ENCODE measurements around the gene FOXE1.

DNA sequence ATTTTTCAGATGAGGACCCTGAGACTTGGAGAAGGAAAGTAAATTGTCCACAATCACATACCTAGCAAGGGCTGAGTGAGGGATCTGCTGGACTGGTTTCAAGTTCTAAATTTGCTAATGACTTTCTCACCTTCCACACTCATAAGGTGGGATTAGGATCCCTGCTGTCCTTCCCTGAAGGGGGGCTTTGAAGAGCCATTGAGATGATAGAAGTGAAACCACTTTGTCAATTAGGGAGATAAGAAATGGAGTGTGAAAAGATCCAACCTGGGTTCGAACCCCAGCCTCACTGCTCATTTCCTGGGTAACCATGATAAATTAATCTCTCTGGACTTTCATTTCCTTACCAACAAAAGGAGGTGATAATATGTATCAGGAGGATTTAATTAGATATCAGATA, 32.7 kb upstream of the FOXE1 start:
- no peak for TF ChIP-seq POLR2A (IDR thresholded peaks at IDR 0.05)
- TF ChIP-seq, protein P1, sequence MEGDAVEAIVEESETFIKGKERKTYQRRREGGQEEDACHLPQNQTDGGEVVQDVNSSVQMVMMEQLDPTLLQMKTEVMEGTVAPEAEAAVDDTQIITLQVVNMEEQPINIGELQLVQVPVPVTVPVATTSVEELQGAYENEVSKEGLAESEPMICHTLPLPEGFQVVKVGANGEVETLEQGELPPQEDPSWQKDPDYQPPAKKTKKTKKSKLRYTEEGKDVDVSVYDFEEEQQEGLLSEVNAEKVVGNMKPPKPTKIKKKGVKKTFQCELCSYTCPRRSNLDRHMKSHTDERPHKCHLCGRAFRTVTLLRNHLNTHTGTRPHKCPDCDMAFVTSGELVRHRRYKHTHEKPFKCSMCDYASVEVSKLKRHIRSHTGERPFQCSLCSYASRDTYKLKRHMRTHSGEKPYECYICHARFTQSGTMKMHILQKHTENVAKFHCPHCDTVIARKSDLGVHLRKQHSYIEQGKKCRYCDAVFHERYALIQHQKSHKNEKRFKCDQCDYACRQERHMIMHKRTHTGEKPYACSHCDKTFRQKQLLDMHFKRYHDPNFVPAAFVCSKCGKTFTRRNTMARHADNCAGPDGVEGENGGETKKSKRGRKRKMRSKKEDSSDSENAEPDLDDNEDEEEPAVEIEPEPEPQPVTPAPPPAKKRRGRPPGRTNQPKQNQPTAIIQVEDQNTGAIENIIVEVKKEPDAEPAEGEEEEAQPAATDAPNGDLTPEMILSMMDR (IDR thresholded peaks at IDR 0.05): no peak

Measured in right lobe of liver (tissue), 4 donors.